CD4-positive, alpha-beta T cell treated with Interleukin-15 for 4 hours (primary cell): Measurements from ENCODE around the gene OMP.

Experiments
- DNase-seq: peaks from one replicate; pipeline ENCODE4 v3.0.0-alpha.2; 2020; ENCODE audit warnings: low spot score

OMP gene

GRCh38 chr11:77123591-77123990 lies 21.0 kb downstream of the OMP start:
- DNase-seq = no peak

GRCh38 chr11:77124041-77124440 lies 21.4 kb downstream of the OMP start:
- no peak for DNase-seq

- DNase-seq = no peak
Observed at GRCh38 chr11:77124488-77124887, 21.8 kb downstream of the OMP start.

GRCh38 chr11:77125191-77125590 lies 22.6 kb downstream of the OMP start:
- DNase-seq = no peak

GRCh38 chr11:77125695-77126094 lies 23.1 kb downstream of the OMP start:
- no peak for DNase-seq

- no peak for DNase-seq
Observed at GRCh38 chr11:77126156-77126775, 23.6 kb downstream of the OMP start.

GRCh38 chr11:77126861-77127234 lies 24.2 kb downstream of the OMP start:
- DNase-seq = no peak

- DNase-seq = peak; percentile 34
Observed at GRCh38 chr11:77127235-77127911, 24.7 kb downstream of the OMP start.

- no peak for DNase-seq
Observed at GRCh38 chr11:77127920-77128691, 25.5 kb downstream of the OMP start, which contains the start of gene MYO7A. Gene MYO7A (plus strand): TSS chr11:77128246. CDS start chr11:77130635, 2,389 bp downstream.

GRCh38 chr11:77129069-77129841 lies 26.6 kb downstream of the OMP start:
- DNase-seq = no peak

GRCh38 chr11:77129842-77130756 lies 27.5 kb downstream of the OMP start:
- no peak for DNase-seq

- no peak for DNase-seq
Observed at GRCh38 chr11:77130763-77131513, 28.3 kb downstream of the OMP start.

GRCh38 chr11:77131560-77131959 lies 28.9 kb downstream of the OMP start:
- DNase-seq = no peak

GRCh38 chr11:77135069-77135468 lies 32.4 kb downstream of the OMP start:
- no peak for DNase-seq

GRCh38 chr11:77136074-77136473 lies 33.4 kb downstream of the OMP start:
- DNase-seq = no peak

- DNase-seq = no peak
Observed at GRCh38 chr11:77136784-77137420, 34.3 kb downstream of the OMP start.

- no peak for DNase-seq
Observed at GRCh38 chr11:77137421-77137820, 34.8 kb downstream of the OMP start.

GRCh38 chr11:77138106-77138649 lies 35.5 kb downstream of the OMP start:
- no peak for DNase-seq

- DNase-seq = no peak
Observed at GRCh38 chr11:77139201-77139600, 36.6 kb downstream of the OMP start.
